DMS53 treated with DMSO at 0.1 percent for 48 hours (cell line): Measurements from ENCODE around the gene BGLAP.

Source experiments
- DNase-seq: peaks from one replicate; lab custom pipeline; 2025; ENCODE audit not compliant: unreplicated experiment; lab: John Stamatoyannopoulos, UW

BGLAP gene

DNA sequence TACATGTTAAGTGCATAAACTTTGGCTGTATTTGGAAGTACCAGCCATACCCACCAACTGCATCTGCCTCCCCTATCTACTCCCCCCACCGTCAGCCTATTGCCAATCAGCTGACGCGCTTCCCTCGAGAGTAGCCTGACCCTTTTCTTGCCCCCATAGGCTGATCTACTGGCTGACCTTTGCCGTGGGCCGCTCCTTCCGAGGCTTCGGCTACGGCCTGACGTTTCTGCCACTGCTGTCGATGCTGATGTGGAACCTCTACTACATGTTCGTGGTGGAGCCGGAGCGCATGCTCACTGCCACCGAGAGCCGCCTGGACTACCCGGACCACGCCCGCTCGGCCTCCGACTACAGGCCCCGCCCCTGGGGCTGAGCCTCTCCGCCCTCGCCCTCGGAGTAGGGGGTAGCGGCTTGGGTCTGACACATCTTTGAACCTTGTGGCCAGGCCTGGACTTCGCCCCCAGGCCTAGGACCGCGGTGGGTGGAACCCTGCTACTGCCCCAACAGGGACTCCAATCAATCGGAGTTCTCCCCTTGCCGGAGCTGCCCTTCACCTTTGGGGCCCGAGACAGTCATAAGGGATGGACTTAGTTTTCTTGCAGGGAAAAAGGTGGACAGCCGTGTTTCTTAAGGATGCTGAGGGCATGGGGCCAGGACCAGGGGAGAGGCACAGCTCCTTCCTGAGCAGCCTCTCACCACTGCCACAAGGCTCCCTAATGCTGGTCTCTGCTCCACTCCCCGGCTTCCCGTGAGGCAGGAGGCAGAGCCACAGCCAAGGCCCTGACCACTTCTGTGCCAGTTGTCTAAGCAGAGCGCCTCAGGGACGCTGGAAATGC lies 49.5 kb downstream of the BGLAP start:
- DNase-seq = peak; percentile 77
